ENCODE data around the gene WNT16.

Gene WNT16

GRCh38 chr7:121342631-121343030 lies 13.8 kb downstream of the WNT16 start:
- FAIRE-seq, result no peak

GRCh38 chr7:121343302-121343701 lies 14.5 kb downstream of the WNT16 start:
- DNase-seq (ENCODE audit: insufficient read length, low spot score), result no peak
- no peak for FAIRE-seq

More at GRCh38 chr7:121342631-121343030, 13.8 kb downstream of the WNT16 start:
- no peak for DNase-seq (ENCODE audit: insufficient read length, low spot score)

GRCh38 chr7:121344093-121344492 lies 15.3 kb downstream of the WNT16 start:
- DNase-seq (ENCODE audit: insufficient read length, low spot score), result no peak
- no peak for FAIRE-seq

DNA sequence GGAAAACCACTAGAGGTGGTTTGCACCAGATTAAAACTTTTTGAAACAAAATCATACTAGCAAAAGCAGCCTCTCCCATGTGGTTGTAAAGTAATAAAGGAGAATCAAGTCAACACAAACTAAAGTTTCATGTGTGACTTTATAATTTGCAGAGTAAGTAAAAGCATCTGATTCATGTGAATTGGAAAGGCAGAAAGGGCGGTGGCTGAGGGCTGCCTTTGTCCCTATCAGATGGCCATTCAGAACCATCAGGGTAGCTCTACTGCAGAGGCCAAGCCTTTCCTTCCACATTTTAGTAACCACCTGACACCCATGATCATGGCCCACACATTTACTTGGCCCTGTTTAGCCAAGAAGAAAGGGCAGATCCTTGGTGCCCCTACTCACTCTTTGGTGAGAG lies 15.7 kb downstream of the WNT16 start:
- DNase-seq (ENCODE audit: insufficient read length, low spot score), result no peak
- FAIRE-seq, result no peak

DNA sequence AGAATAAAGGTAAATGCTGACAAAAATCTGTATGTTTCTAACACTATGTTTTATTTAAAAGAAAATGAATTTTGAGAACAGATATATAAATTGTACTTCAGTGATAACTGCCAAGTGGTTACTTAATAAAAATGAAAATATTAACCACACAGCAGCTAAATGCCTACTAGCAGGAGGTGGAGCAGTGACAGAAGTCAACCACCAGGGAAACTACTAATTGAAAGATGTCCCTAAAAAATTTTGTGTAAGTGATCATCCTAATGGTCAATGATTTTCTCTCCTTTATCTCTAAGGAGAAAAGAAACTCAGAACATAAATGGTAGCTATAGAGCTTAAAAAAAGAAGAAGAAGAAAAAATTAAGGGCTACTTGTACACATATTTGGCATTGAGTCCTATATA lies 22.9 kb downstream of the WNT16 start:
- no peak for DNase-seq (ENCODE audit: insufficient read length, low spot score)

GRCh38 chr7:121352323-121352722 lies 23.5 kb downstream of the WNT16 start:
- FAIRE-seq (no peak), DNase-seq (ENCODE audit: insufficient read length, low spot score) (no peak)

More for the DNA sequence above, 22.9 kb downstream of the WNT16 start:
- no peak for FAIRE-seq

DNA sequence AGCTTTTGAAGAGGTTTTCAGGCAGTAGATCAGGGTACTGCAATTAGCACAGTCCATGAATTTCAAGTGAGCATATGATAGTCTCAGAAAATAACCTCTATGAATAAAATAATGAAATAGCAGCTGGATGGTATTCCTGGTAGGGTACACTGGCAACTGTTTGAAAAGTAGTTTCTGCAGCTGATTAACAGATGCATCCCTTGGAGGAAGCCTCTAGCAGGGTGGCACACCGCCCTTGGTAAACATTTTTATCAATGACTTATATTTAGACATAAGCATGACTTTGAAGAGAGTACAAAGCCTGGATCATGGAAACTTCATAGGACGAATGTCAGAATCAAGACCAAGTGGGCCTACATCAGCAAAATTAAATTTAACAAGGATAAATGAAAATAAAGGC lies 26.8 kb downstream of the WNT16 start:
- FAIRE-seq, result no peak

GRCh38 chr7:121360564-121360963 lies 31.8 kb downstream of the WNT16 start:
- DNase-seq (ENCODE audit: insufficient read length, low spot score), result no peak

More for the DNA sequence above, 26.8 kb downstream of the WNT16 start:
- no peak for DNase-seq (ENCODE audit: insufficient read length, low spot score)

DNA sequence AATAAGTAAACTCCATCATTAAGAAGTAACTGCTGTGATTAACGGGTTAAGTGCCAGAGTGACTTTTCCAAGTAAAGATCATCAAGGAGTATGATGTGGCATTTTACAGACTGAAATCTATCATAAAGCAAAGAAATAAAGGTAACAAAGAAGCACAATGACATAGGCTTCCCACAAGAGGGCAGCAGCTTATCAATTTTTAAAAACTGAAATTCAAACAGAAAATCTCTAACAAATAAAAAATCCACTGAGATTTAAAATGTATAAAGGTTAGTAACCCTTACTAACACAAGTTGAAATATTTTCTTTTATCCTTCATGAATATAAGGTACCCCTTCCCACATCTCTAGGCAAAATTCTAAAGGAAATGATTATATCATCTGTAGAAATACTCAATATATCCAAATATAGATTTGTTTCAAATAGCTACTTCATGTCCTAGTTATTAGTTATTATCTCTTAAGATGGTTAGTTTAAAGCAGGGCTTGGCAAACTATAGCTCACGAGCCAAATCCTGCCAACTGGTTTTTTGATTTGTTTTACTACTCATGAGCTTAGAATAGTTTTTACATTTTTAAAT lies 38.1 kb downstream of the WNT16 start:
- FAIRE-seq (no peak), DNase-seq (ENCODE audit: insufficient read length, low spot score) (peak; percentile 4)

More at GRCh38 chr7:121360564-121360963, 31.8 kb downstream of the WNT16 start:
- no peak for FAIRE-seq

DNA sequence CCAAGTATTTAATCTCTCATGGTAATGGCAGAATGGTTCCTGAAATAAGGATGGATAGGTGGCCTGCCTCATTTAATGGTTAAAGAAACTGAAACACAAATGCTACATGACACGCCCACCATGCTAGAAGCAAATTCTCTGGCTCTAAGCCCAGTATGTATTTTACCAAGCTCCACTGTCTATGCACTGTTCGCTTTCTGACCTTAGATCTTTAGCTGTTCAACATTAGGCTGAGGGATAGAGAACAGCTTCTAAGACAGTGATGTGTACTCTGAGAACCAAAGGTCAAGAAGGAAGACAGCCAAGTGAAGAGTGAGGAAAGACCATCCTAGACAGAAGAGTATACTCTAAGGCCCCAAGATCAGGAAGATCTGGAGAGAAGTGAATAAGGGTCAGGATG lies 40.7 kb downstream of the WNT16 start:
- DNase-seq (ENCODE audit: insufficient read length, low spot score) (no peak), FAIRE-seq (no peak)

DNA sequence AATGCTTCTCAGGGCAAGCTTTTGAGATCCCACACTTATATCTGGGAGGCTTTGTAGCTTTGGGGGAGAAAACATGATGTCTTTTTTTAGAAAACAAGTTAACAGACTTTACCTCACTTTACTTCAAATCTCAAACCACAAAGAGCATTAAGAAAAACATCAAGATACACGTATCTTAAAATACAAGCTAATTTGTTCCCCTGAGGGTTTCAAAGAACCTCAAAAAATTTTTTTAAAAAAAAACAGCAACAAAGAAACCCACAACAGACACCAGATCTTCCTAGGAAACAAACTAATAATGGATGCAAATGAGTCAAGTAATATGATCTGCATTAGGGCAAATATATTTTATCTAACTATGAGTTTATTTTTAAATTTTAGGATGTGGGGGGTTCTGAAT lies 42.6 kb downstream of the WNT16 start:
- no peak for FAIRE-seq

GRCh38 chr7:121371883-121372282 lies 43.1 kb downstream of the WNT16 start:
- no peak for FAIRE-seq
- DNase-seq (ENCODE audit: insufficient read length, low spot score), result no peak

More for the DNA sequence above, 42.6 kb downstream of the WNT16 start:
- no peak for DNase-seq (ENCODE audit: insufficient read length, low spot score)

DNA sequence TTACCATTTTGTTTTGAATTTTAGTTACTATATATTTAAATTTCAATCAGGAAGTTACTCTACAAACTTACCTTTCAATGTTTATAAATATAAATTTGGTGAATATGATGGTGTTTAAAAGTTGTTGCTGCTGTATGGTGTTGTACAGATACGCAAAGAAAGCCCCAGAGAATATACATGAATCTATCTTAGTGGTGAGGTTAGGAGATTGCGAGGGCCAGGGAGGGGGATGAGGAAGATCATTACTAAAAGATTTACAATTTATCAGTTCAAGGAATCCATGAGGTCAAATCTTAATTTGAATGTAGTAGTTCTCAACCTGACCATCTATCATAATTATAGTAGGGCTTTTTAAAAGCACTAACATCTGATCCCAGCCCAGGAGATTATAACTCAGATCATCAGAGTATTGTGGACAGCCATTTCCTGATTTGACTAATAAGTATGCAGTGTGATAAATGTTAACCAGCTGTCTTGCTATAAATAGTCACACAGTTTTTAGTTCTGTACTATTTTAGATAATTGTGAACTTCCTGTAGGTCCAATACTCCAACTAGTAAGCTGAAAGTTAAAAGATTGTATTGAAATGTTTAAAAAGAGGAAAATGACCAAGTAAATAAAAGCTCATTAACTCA lies 43.7 kb downstream of the WNT16 start:
- DNase-seq (ENCODE audit: insufficient read length, low spot score) (no peak), FAIRE-seq (no peak)

- DNase-seq (ENCODE audit: insufficient read length, low spot score) (no peak), FAIRE-seq (no peak)
Observed at GRCh38 chr7:121373177-121373576, 44.4 kb downstream of the WNT16 start.

DNA sequence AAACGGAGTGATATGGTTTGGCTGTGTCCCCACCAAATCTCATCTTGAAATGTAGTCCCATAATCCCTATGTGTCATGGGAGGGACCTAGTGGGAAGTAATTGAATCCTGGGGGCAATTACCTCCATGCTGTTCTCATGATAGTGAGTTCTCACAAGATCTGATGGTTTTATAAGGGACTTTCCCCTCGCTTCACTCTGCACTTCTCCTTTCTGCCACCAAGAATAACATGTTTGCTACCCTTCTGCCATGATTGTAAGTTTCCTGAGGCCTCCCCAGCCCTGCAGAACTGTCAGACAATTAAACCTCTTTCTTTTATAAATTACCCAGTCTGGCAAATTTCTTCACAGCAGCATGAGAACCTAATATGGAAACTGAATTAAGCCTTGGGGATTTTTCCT lies 48.2 kb downstream of the WNT16 start:
- DNase-seq (ENCODE audit: insufficient read length, low spot score) (no peak), FAIRE-seq (no peak)

GRCh38 chr7:121379930-121380329 lies 51.1 kb downstream of the WNT16 start:
- FAIRE-seq (no peak), DNase-seq (ENCODE audit: insufficient read length, low spot score) (no peak)

DNA sequence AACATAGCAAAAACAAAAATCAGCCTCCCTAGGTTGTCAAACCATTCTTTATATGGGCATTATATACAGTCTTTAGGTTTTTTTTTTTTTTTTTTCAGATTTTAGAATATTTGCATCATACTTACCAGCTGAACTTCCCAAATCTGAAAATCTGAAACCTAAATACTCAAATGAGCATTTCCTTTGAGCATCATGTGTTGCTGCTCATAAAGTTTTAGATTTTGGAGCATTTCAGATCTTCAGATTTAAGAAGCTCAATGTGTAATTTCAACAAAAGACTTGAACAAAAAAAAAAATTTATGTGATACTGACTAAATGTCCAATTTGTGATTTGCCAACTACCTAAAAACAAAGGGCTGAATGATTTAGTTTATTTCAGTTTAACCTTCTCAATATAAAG lies 53.7 kb downstream of the WNT16 start:
- DNase-seq (ENCODE audit: insufficient read length, low spot score) (no peak), FAIRE-seq (no peak)

DNA sequence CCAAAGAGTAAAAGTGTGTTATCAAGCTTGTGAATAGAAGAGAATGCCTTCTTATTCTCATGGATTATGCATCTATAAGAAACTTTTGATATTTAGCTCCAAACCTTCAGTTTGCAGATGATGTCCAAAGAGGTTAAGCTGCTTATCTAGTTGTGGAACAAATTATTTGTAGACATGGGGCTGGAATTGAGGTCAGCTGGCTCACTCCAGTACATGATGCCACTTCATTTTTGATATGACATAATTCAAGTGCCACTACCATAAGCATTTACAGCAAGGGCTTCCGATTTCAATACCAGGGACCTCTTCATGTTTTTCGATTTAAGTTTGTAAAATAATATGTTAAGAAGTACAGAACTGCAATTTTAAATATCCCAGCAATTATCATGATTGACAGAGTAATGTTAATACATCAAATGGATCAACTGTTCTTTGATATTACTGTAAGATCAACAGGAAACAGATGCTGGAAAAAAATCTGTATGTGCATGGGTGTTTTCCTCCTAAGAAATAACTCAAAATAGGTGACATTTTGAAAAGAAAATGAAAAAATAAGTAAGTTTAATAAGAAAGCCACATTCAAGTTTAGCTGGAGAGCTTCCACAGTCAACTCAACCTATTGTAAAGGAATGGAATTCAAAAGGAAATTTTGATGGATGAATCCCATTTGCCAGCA lies 54.6 kb downstream of the WNT16 start:
- FAIRE-seq (no peak), DNase-seq (ENCODE audit: insufficient read length, low spot score) (no peak)

- no peak for DNase-seq (ENCODE audit: insufficient read length, low spot score)
- no peak for FAIRE-seq
Observed at GRCh38 chr7:121384265-121384664, 55.5 kb downstream of the WNT16 start.

GRCh38 chr7:121385056-121385799 lies 56.4 kb downstream of the WNT16 start:
- no peak for FAIRE-seq
- DNase-seq (ENCODE audit: insufficient read length, low spot score), result no peak

GRCh38 chr7:121385800-121386179 lies 57.0 kb downstream of the WNT16 start:
- DNase-seq (ENCODE audit: insufficient read length, low spot score) (no peak), FAIRE-seq (no peak)

Data from HTR-8/SVneo (cell line).